Neural cell (in vitro differentiated cells): ENCODE measurements around the gene AKIRIN2. TPM values are rescaled to one million over a fixed set of nuclear protein-coding genes. Genes with fewer than 3 reads are reported as not detected.

Experiments used
- H2AFZ ChIP-seq: fragments of 200-600, 300-800 bp; sonication (generic), shearing (Covaris generic); 2 replicates; pipeline ENCODE4 v1.6.0; 2014; ENCODE audit warnings: low read depth, mild to moderate bottlenecking, antibody characterized with exemption, low read length, moderate library complexity
- H3F3A ChIP-seq: fragments of 200-600 bp; shearing (Covaris generic); 2 replicates; pipeline ENCODE4 v1.6.1; 2016; ENCODE audit warnings: mild to moderate bottlenecking, moderate library complexity, mixed read lengths, antibody characterized with exemption, low read length; ENCODE audit not compliant: insufficient read depth, poor library complexity, severe bottlenecking
- H3K27ac ChIP-seq: fragments of 200-600, 300-800 bp; sonication (generic), shearing (Covaris generic); 2 replicates; pipeline ENCODE4 v1.5.1; 2014; ENCODE audit warnings: mild to moderate bottlenecking, low read length, moderate library complexity
- H3K27me3 ChIP-seq: fragments of 300-800, 200-600 bp; sonication (generic), shearing (Covaris generic); 2 replicates; pipeline ENCODE4 v1.6.0; 2014; ENCODE audit warnings: mild to moderate bottlenecking, low read depth, low read length, moderate library complexity; ENCODE audit not compliant: insufficient read depth
- H3K36me3 ChIP-seq: fragments of 300-800, 200-600 bp; sonication (generic), shearing (Covaris generic); 2 replicates; pipeline ENCODE4 v1.5.1; 2014; ENCODE audit warnings: mild to moderate bottlenecking, antibody characterized with exemption, low read length, moderate library complexity; ENCODE audit not compliant: insufficient read depth
- H3K4me2 ChIP-seq: fragments of 300-800, 200-600 bp; sonication (generic), shearing (Covaris generic); 2 replicates; pipeline ENCODE4 v1.6.0; 2014; ENCODE audit warnings: mild to moderate bottlenecking, low read length
- H3K4me3 ChIP-seq: fragments of 300-800, 200-600 bp; sonication (generic), shearing (Covaris generic); 2 replicates; pipeline ENCODE4 v1.5.1; 2014; ENCODE audit warnings: mild to moderate bottlenecking, low read length, moderate library complexity
- H3K79me2 ChIP-seq: fragments of 200-600 bp; shearing (Covaris generic); replicated peaks from 2 replicates; pipeline ENCODE4 v1.6.0; 2014; ENCODE audit warnings: mild to moderate bottlenecking, low read length, moderate library complexity; ENCODE audit not compliant: insufficient read depth
- H3K9ac ChIP-seq: fragments of 300-800, 200-600 bp; sonication (generic), shearing (Covaris generic); 2 replicates; pipeline ENCODE4 v1.6.1; 2016; ENCODE audit warnings: mild to moderate bottlenecking, low read length, mixed read lengths
- H3K9me2 ChIP-seq: fragments of 200-600 bp; shearing (Covaris generic); 2 replicates; pipeline ENCODE4 v1.6.1; 2016; ENCODE audit warnings: mild to moderate bottlenecking, low read length, mixed read lengths; ENCODE audit not compliant: insufficient read depth
- H3K9me3 ChIP-seq: fragments of 200-600, 300-800 bp; sonication (generic), shearing (Covaris generic); 2 replicates; pipeline ENCODE4 v1.6.1; 2016; ENCODE audit warnings: mild to moderate bottlenecking, mixed run types, low read length, moderate library complexity, mixed read lengths
- H4K20me1 ChIP-seq: fragments of 200-600 bp; shearing (Covaris generic); 2 replicates; pipeline ENCODE4 v1.6.1; 2016; ENCODE audit warnings: mild to moderate bottlenecking, mixed run types; ENCODE audit not compliant: insufficient read depth
- CTCF ChIP-seq: fragments of 450-650 bp; IDR thresholded peaks from 2 replicates; pipeline ENCODE4 v1.5.1; 2014; ENCODE audit warnings: antibody characterized with exemption, mild to moderate bottlenecking, moderate library complexity; ENCODE audit not compliant: poor library complexity, severe bottlenecking
- EP300 ChIP-seq: fragments of 450-650 bp; conservative IDR thresholded peaks from 2 replicates; pipeline ENCODE4 v1.6.1; 2014; ENCODE audit warnings: antibody characterized with exemption, mild to moderate bottlenecking, moderate library complexity; ENCODE audit not compliant: poor library complexity, severe bottlenecking
- EZH2 ChIP-seq: fragments of 200-600, 300-800 bp; shearing (Covaris generic), sonication (generic); IDR thresholded peaks from 2 replicates; pipeline ENCODE4 v1.6.1; 2014; ENCODE audit warnings: antibody characterized with exemption, low read length, borderline replicate concordance, mild to moderate bottlenecking; ENCODE audit not compliant: insufficient read depth, poor library complexity, severe bottlenecking
- MXI1 ChIP-seq: fragments of 450-650 bp; conservative IDR thresholded peaks from 2 replicates; pipeline ENCODE4 v1.6.1; 2014; ENCODE audit warnings: antibody characterized with exemption, mild to moderate bottlenecking; ENCODE audit not compliant: poor library complexity, severe bottlenecking
- POLR2AphosphoS5 ChIP-seq: IDR thresholded peaks from 2 replicates; pipeline ENCODE4 v1.6.1; 2012
- RAD21 ChIP-seq: fragments of 450-650 bp; conservative IDR thresholded peaks from 2 replicates; pipeline ENCODE4 v1.6.1; 2014; ENCODE audit warnings: antibody characterized with exemption, mild to moderate bottlenecking, moderate library complexity
- REST ChIP-seq: IDR thresholded peaks from 2 replicates; pipeline ENCODE4 v1.6.1; 2012; ENCODE audit warnings: borderline replicate concordance
- SMC3 ChIP-seq: fragments of 450-650 bp; conservative IDR thresholded peaks from 2 replicates; pipeline ENCODE4 v1.6.1; 2014; ENCODE audit warnings: antibody characterized with exemption, mild to moderate bottlenecking, moderate library complexity; ENCODE audit not compliant: poor library complexity
- TAF1 ChIP-seq: IDR thresholded peaks from 2 replicates; pipeline ENCODE4 v1.6.1; 2012; ENCODE audit warnings: low read depth
- polyA plus RNA-seq: library from polyadenylated mRNA; depleted of rRNA; stranded (reverse); fragments of >200 nt; gene quantifications from 2 replicates; pipeline ENCODE4 v1.2.3, GENCODE V29; 2014

The AKIRIN2 gene
- polyA plus RNA-seq, 1 donor from 2014 or later = 82.8 TPM

- H3K9me2 ChIP-seq = no peaks in the 10 kb centered on the region
- no peaks in the 10 kb centered on the region for H3K36me3 ChIP-seq
- no peak overlapping the region for H2AFZ ChIP-seq
- H3K4me3 ChIP-seq = no peak overlapping the region
- TF ChIP-seq CTCF = no peak
- no peak for TF ChIP-seq POLR2AphosphoS5
- no peak for TF ChIP-seq EZH2
- TF ChIP-seq REST = no peak
- TF ChIP-seq SMC3 = no peak
- no peak for TF ChIP-seq TAF1
- TF ChIP-seq MXI1 = no peak
- TF ChIP-seq EP300 = no peak
- TF ChIP-seq RAD21 = no peak
- no peak overlapping the region for H3K9ac ChIP-seq
- no peaks in the 10 kb centered on the region for H3K27me3 ChIP-seq
- H4K20me1 ChIP-seq = no peaks in the 10 kb centered on the region
- no peaks in the 10 kb centered on the region for H3K79me2 ChIP-seq
- no peak overlapping the region for H3K27ac ChIP-seq
- no peak overlapping the region for H3K4me2 ChIP-seq
- no peaks in the 10 kb centered on the region for H3K9me3 ChIP-seq
- no peaks in the 10 kb centered on the region for H3F3A ChIP-seq
Measured at GRCh38 chr6:87738744-87739143, 36.7 kb upstream of the AKIRIN2 start.

- H2AFZ ChIP-seq = no peak overlapping the region
- no peak overlapping the region for H3K4me2 ChIP-seq
- H3F3A ChIP-seq = no peaks in the 10 kb centered on the region
- no peaks in the 10 kb centered on the region for H3K9me3 ChIP-seq
- H3K9ac ChIP-seq = no peak overlapping the region
- no peaks in the 10 kb centered on the region for H3K27me3 ChIP-seq
- no peaks in the 10 kb centered on the region for H3K9me2 ChIP-seq
- no peak overlapping the region for H3K27ac ChIP-seq
- H3K4me3 ChIP-seq = no peak overlapping the region
- no peaks in the 10 kb centered on the region for H3K36me3 ChIP-seq
- H4K20me1 ChIP-seq = no peaks in the 10 kb centered on the region
- TF ChIP-seq MXI1 (no peak), EZH2 (no peak), EP300 (no peak), CTCF (no peak)
- no peaks in the 10 kb centered on the region for H3K79me2 ChIP-seq
Measured at GRCh38 chr6:87738000-87738399, 36.0 kb upstream of the AKIRIN2 start.
